ENCODE data around the gene ZC3HAV1L. TPM values are rescaled to one million over a fixed set of nuclear protein-coding genes. Genes with fewer than 3 reads are reported as not detected.

Gene ZC3HAV1L
- total and polyA plus RNA-seq, 2 of the 8 experiments (the other 6 are each of a cell fraction or from before 2014, with no cell fraction given) = 5.2 to 7.0 TPM

DNA sequence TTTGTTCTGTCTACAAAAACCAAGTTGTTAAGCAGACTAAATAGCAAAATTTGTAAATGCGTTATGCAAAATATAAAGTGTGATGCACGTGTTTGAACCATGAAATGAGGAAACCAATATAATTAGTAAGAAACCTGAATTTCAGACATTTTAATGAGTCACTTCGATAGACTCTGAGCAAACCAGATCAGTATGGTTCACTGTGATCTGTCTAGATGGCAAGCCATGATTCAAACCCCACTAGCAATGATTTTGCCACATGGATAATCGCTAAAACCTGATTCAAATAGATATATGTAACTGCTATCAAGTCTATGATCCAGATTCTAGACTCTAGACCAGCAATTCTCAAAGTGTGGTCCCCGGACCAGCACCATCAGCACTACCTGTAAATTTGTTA is 48.9 kb upstream of the ZC3HAV1L start:
- Histone ChIP-seq H4K8ac (ENCODE audit: extremely low read depth, insufficient read depth, low read length) (no peak overlapping the region), H3K14ac (ENCODE audit: insufficient read length) (no peak overlapping the region), H3K9me3 (ENCODE audit: insufficient read depth in 2 of 2, low read depth in 1 of 2, low read length in 1 of 2) (no peaks in the 10 kb centered on the region), H3K79me1 (ENCODE audit: low read depth, low read length) (no peaks in the 10 kb centered on the region), H2BK120ac (replicated peaks; ENCODE audit: low read depth, low read length) (no peak overlapping the region), H2BK20ac (ENCODE audit: low read length) (no peak overlapping the region), H2BK12ac (ENCODE audit: low read depth, low read length) (no peak overlapping the region), H3K9ac (replicated peaks in 1 of 4; ENCODE audit: extremely low read depth in 1 of 4, low read depth in 3 of 4, low read length in 3 of 4) (no peak overlapping the region), H4K91ac (replicated peaks; ENCODE audit: insufficient read length, low read length) (no peak overlapping the region), H2AK5ac (ENCODE audit: low read depth, low read length) (no peak overlapping the region), H4K20me1 (replicated peaks in 1 of 2; ENCODE audit: control insufficient read depth in 1 of 2, insufficient read depth in 2 of 2, low read length in 2 of 2) (peaks cover 2% of the 10 kb centered on the region in 2 experiments), H3K23me2 (ENCODE audit: low read depth, low read length) (no peaks in the 10 kb centered on the region), H3K27ac (ENCODE audit: low read depth, low read length) (no peak overlapping the region), H2BK15ac (ENCODE audit: low read length) (no peak overlapping the region), H3K4me1 (replicated peaks in 1 of 4; ENCODE audit: control insufficient read depth in 3 of 4, insufficient read depth in 4 of 4, low read length in 3 of 4) (no peaks in the 10 kb centered on the region), H2BK5ac (ENCODE audit: low read depth, low read length) (no peak overlapping the region), H3K27me3 (replicated peaks in 1 of 4; ENCODE audit: control insufficient read depth in 3 of 4, extremely low read depth in 1 of 4, insufficient read depth in 3 of 4, low read length in 3 of 4) (no peaks in the 10 kb centered on the region), H3K56ac (replicated peaks; ENCODE audit: insufficient read length, low read depth, low read length) (no peak overlapping the region), H3K23ac (ENCODE audit: insufficient read length) (no peak overlapping the region), H3K4me2 (ENCODE audit: insufficient read depth in 1 of 2, low read depth in 2 of 2, low read length in 2 of 2) (no peak overlapping the region), H3K36me3 (ENCODE audit: control insufficient read depth in 2 of 4, insufficient read depth in 4 of 4, low read length in 3 of 4) (peaks cover 0 to 36% (median 24%) of the 10 kb centered on the region in 4 experiments; a peak in 5 of 8 replicates), H3K4me3 (ENCODE audit: extremely low read depth in 1 of 4, insufficient read depth in 2 of 4, low read depth in 3 of 4, low read length in 4 of 4) (no peak overlapping the region), H3K4ac (replicated peaks; ENCODE audit: insufficient read length, low read depth, low read length) (no peak overlapping the region), H3K18ac (ENCODE audit: extremely low read depth, low read length) (no peak overlapping the region), H4K5ac (ENCODE audit: insufficient read length, low read depth, low read length) (no peak overlapping the region), H3K79me2 (ENCODE audit: control insufficient read depth in 1 of 2, insufficient read depth in 2 of 2, low read length in 2 of 2) (no peaks in the 10 kb centered on the region), H2AFZ (ENCODE audit: low read length) (no peak overlapping the region)
- FAIRE-seq = no peak
- ChIA-PET POLR2A (ENCODE audit: partially characterized antibody) (no interaction called here), CTCF (ENCODE audit: partially characterized antibody) (interaction anchor here (1.2 to 4.1 kb wide), 2 partner anchors 9 to 11 kb away, joined by 3 to 16 read pairs; no protein-coding TSS in a partner anchor)
- WGBS, 2 experiments (ENCODE audit: extremely low coverage in 1 of 2, insufficient coverage in 1 of 2, insufficient read length in 1 of 2, insufficient replicate concordance in 2 of 2, low coverage in 1 of 2, low lambda C conversion rate in 2 of 2, missing lambda C conversion rate in 1 of 2) = 94% methylated on average over 5 of the region's 5 CpGs; no CpG with 5 or more reads in 1 of the 2 experiments
- no peak for DNase-seq (ENCODE audit: low read depth in 1 of 2, low spot score in 2 of 2)
- TF ChIP-seq YY1 (IDR thresholded peaks at IDR 0.05; ENCODE audit: low read depth, low read length) (no peak), BCL11A (IDR thresholded peaks at IDR 0.05; ENCODE audit: low read depth in 2 of 2, low read length in 2 of 2) (no peak), SIX5 (IDR thresholded peaks at IDR 0.05; ENCODE audit: low read depth, low read length) (no peak), JUND (IDR thresholded peaks at IDR 0.05; ENCODE audit: low read length) (no peak), POU5F1 (IDR thresholded peaks at IDR 0.05; ENCODE audit: low read depth, low read length) (no peak), SUZ12 (IDR thresholded peaks at IDR 0.05; ENCODE audit: low read length) (no peak), RAD21 (IDR thresholded peaks at IDR 0.05 in 1 of 2, conservative IDR thresholded peaks at IDR 0.05 in 1 of 2; ENCODE audit: low read depth in 2 of 2, low read length in 2 of 2) (no peak), BACH1 (IDR thresholded peaks at IDR 0.05; ENCODE audit: low read length) (no peak), HDAC2 (IDR thresholded peaks at IDR 0.05; ENCODE audit: borderline replicate concordance in 1 of 2, low read depth in 2 of 2, low read length in 2 of 2) (no peak), CHD2 (IDR thresholded peaks at IDR 0.05; ENCODE audit: low read length) (no peak), GABPA (IDR thresholded peaks at IDR 0.05; ENCODE audit: borderline replicate concordance, insufficient read depth, low read length) (no peak), EGR1 (IDR thresholded peaks at IDR 0.05; ENCODE audit: borderline replicate concordance, low read depth, low read length) (no peak), EP300 (IDR thresholded peaks at IDR 0.05; ENCODE audit: borderline replicate concordance in 1 of 2, low read depth in 2 of 2, low read length in 2 of 2) (no peak)
- TF ChIP-seq, protein P1, sequence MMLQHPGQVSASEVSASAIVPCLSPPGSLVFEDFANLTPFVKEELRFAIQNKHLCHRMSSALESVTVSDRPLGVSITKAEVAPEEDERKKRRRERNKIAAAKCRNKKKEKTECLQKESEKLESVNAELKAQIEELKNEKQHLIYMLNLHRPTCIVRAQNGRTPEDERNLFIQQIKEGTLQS (IDR thresholded peaks at IDR 0.05; ENCODE audit: insufficient read depth, low read depth, low read length) = no peak
